Measurements from ENCODE around the gene PGLYRP2.

Gene PGLYRP2

DNA sequence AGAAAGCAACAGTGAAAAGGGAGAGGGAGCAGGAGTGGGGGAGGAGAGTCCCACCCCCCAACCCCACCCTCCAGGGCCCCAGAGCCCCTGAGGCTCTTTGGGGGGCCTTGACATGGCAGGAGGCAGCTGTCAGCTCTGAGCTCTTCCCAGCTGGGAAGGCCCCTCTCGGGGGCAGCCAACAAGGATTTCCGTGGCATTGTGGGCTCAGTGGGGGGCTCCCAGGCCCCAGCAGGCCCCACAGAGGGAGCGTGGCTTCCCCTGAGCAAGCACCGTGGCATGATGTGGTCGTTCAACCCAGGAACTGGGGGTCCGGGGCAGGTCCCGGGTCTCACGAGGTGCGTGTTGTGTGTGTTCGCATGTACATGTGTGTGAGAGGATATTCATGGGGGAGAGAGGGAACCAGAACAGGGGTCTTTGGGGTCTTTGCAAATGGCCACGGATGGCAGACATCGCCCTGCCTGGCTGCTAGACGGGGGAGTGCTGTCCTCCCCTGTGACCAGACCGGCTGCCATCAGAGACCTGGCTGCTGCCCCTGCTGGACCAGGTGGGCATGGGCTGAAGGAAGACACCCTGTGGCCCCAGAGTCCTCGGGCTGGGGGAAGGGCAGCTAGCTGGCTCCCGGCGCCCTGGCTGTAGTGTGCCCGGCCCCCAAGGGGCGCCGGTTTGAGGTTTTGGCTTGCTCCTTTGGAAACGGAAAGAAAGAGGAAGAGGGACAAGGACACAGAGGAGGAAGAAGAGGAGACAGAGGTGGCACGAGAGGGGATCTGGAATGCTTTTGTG lies 56.8 kb downstream of the PGLYRP2 start:
- no peak for DNase-seq

DNA sequence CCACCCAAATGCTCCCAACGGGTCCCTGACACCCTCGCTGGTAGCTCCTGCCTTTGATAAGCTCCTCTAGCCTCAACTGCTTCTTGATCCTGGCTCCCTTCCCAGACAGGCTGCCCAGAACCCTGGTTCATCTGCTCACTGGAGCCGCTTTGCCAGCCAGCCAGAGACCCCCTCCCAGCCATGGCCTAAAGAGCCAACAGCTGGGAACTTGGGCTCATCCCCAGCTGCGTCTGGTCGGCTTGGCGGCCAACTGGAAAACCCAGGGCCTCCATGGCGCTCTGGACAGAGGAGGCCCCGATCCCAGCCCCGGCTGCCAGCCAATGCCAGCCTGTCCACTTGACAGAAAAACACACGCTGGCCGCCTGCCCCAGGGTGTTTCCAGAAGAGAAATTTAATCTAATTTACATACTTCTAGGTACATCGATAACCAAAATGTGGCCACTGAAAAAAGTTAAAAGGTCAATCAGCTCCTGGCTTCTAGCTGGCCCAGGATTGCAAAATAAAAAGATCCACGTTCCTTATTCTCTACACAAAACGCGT lies 57.5 kb downstream of the PGLYRP2 start:
- no peak for DNase-seq

DNA sequence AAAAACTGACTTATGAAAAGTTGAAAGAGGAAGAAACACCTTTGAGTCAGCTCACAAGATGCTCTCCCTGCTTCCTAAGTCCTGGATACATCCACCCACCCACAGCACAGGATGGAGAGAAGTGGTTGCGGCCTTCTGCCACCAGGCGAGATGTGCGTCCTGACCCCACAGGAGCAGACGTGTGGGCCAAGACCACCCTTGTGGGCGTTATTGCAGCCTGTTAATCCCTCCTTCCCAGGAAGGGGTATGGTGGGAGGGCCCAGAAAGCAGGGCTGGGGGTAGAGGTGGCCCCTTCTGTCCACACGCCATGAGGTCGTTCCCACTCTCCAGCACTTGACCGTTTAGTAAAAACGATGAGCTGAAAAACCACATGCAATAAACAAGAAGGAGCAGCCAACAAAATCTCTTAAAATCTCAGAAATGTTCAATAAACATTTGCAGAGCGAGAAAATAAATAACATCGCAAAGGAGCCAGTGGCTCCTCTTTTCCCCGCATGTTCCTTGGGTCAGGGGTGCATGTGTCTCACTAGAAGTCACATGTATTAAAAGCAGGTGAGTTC lies 58.1 kb downstream of the PGLYRP2 start:
- no peak for DNase-seq

DNA sequence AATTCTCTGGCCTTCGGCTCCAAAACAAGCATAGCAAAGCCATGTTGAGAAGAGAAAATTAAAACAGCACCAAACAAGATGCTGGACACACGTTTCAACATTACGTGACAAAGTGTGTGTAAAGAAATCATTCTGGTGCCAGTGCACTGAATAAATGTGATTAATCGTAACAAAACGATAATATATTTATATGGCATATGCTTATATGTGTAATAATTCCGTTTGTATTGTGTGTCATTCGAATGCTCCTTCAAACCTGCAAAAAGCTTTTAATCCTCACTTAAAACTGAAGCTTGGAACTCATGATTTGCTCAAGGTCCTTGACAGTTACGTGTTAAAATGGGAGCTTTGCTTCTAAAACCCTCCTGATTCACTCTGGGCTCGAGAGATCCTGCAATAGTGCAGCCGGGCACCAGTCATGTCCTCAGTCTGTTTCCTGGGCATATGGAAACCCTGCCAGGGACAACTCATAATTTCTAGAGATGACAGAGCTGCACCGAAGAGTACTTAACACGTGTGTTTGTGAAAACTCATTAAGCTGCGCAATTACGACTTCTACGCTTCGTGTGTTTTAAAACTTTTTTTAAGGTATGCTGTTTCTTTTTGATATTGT lies 59.8 kb downstream of the PGLYRP2 start:
- DNase-seq, result no peak

All from activated CD4-positive, alpha-beta T cell treated with anti-CD3 and anti-CD28 coated beads for 4 hours (primary cell).